Stimulated activated CD4-positive, alpha-beta T cell treated with anti-CD3 and anti-CD28 coated beads, Interleukin-1b, Interleukin-23, amount 100 ng/mL, for 48 hours (primary cell): ENCODE measurements around the gene MYO18B.
A peak's percentile ranks its signal among the peaks of the same experiment; 100 is the strongest.

Experiments
- DNase-seq: peaks from one replicate; pipeline ENCODE4 v3.0.0-alpha.2; 2020

MYO18B gene

GRCh38 chr22:25829808-25830777 is 88.1 kb downstream of the MYO18B start:
- DNase-seq, result no peak

GRCh38 chr22:25833091-25833490 is 91.1 kb downstream of the MYO18B start:
- no peak for DNase-seq

DNA sequence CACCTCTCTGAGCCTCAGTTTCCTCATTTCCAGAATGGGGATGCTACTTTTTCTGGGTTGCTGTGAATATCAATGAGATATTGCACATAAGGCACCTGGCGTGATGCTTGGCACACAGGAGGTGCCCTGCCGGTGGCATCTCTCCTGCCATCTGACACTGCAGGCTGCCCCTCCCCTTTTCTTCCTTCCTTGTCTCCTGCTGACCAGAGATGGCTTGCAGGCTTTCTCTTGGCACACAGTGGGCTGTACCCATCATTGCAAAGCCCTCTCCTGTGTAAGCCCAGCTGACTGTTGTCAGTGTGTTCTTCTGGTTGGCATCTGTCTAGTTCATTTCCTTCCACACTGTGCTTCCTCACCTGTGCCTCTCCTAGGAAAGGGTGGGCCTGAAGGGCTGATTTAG is 91.7 kb downstream of the MYO18B start:
- no peak for DNase-seq

GRCh38 chr22:25834490-25834889 is 92.5 kb downstream of the MYO18B start:
- no peak for DNase-seq

DNA sequence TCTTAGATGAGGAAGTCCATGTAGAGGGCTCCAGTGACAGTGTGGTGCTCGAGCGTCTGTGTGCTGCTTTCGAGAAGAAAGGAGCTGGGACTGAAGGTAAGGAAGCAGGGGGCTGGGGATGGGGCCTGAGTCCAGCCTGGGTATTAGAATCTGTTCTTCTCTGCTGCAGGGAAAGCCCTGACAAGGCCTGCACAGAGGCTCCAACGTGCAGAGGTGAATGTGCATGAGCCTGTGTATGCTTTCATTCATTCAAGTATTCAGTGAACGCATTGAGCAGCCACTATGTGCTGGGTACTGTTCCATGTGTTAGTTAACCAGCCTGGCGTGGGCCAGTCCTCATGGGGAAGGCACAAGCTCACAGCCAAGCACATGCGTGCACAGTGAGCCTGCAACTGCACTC is 93.4 kb downstream of the MYO18B start:
- DNase-seq, result no peak

DNA sequence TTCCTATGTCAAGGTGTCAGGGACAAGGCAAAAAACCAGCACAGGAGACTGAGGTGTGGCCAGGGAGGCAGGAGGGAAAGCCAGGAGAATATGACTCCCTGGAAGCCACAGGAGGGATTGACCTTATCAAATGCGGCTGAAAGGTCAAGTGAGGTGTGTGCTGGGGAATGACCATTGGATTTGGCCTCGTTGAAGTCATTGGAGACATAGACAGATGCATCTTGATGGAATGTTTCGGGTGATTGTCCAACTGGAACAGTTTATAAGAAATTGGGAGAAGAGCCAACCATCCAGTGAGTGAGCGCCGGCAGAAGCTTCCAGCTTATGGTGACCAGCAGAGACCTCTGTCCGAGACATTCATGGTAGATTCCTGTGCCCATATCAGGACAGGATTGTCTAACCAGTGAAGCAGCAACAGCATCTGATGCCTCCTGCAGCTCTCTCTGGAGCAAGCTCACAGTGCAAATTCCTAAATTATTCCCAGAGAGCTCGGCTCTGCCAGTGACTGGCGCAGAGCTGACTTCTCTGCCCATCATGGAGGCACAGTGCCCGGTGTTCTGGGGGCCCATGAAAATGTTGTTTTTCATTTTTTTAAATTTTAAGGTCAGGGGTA is 95.4 kb downstream of the MYO18B start:
- no peak for DNase-seq

DNA sequence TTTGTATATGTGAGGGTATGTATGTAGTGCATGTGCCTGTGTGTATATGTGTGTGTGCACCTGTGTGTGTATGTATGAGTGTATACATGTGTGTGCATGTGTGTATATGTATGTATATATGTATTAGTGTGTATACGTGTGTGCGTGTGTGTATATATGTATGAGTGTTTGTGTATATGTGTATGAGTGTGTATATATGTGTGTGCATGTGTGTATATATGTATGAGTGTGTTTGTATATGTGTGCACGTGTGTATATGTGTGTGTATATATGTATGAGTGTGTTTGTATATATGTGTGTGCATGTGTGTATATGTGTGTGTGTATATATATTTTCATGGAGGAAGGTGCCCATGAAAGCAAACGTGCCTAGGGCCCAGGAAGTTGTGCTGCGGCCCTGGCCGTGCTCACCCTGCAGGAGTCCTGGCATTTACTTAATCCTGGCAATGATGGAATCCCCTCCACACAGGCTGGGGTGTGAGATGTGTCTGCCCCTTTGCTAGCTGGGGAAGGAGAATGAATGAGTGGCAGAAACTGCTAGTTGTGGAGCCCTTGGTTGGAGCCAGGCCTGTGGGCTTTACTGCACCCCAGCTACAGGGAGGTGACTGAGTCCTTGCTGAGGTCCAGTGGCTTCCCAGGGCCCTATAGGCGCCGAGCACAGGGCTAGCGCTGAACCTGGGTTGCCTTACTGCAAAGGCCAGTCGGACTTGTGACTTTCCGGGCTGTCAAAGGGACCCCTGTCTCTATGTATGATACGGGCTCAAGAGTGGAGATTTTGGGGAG is 97.2 kb downstream of the MYO18B start:
- DNase-seq, result no peak

GRCh38 chr22:25839755-25840154 is 97.8 kb downstream of the MYO18B start:
- DNase-seq, result no peak

GRCh38 chr22:25840167-25840566 is 98.2 kb downstream of the MYO18B start:
- DNase-seq, result no peak

DNA sequence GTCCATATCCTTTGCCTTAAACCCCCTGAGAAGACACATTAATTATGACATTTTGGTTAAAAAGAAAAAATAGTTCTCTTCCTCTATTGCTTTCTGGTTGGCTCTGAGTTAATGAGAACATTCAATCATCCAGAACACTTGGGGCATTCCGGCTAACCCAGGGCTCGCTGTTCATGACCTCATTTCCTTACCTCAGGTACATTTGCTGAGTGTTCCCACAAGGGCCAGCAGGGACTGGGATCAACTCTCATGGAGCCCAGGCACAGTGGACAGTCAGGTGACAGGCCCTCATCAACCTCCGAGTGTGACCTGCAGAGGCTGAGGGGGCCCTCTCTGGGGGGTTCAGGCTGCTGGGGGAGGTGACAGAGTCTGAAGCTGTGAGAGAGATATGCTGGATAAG is 98.9 kb downstream of the MYO18B start:
- DNase-seq, result no peak

DNA sequence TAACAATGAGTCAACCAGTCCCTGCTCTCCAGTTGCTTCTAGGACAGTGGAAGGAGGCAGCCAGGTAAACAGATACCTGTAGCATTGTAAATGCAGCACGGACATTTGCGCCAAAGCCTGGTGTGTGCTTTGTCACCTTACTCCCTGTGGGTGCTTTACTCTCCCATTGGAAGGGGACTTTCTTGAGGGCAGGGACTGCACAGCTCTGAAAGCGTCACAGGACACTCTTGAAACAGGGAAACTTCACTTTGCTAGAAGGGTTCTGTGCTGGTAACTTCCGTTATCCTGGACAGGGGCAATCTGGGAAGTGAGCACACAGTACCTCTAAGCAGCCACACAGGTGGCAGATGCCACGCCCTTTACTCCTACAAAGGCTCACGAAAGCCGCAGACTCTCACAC is 99.8 kb downstream of the MYO18B start:
- no peak for DNase-seq

DNA sequence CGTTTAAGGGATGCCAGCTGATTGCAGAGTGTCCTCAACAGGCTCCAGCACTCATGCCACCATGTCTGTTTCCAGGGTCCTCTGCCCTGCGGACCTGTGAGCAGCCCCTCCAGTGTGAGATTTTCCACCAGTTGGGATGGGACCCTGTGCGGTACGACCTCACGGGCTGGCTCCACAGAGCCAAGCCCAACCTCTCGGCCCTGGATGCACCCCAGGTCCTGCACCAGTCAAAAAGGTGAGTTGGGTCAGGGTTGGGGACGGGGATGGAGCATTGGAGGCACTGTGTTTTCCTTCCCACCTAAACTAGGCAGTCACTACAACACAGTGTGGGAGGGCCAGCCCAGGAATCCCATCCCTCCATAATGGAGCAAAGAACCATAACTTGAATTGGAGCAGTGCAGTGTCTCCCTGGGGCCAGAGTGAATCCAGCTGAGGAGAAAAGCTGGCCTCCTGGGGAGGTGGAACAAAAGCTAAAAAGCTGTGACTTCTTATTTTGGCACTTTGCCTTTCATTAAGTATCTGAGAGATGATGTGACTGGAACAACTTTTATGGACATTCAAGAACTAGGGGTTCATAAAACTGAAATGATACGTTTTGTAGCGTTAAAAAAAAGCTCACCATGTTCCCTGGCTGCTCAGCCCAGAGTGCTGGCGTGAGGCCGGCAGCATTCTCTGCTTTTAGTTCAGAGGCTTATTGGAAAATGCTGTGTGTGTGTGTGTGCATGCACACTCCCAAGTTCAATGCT is 101.8 kb downstream of the MYO18B start:
- DNase-seq, result no peak

DNA sequence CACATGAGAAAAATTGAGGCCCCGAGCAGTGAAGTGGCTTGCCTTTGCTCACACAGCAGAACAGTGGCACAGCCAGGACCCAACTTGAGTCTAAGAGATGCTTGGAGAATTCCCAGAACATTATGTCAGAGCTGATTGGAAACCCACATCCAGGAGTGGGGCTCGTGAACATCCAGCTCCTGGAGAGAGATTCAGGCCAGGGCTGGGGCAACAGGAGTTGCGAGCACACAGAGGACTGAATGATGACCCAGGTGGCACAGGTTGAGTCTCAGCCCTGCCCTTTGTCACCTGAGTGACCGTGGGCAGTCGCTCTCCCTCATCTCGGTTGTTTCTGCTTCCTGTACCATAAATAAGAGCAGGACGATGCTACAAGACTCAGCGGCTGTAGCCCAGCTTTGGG is 102.6 kb downstream of the MYO18B start:
- no peak for DNase-seq

DNA sequence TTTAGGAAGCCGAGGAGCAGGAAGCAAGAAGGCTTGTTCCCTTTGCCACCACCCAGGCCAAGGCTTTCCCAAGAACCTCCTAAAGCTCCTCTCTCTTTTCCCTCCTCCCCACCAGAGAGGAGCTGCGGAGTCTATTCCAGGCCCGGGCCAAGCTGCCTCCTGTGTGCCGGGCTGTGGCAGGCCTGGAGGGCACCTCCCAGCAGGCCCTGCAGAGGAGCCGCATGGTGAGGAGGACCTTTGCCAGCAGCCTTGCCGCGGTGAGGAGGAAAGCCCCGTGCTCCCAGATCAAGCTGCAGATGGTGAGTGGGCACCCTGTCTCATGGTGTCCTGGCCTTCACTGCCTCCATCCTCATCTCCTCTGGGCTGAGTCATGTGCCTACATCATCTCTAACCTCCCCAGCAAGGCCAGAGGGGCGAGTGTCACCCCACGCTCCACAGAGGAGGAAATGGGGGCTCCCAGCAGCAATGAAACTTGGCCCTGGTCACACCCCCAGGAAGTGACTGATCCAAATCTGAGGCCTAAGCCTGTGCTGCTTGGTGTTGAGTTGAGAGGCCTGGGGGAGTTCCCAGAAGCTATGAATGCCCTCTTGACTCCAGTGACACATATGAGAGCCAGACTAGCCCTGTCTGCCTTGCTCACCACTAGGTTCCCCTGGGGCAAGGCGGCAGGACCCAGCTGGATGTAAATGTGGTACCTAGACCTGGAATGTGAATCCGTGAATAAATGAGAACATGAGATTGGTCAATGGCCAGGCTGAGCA is 104.2 kb downstream of the MYO18B start:
- peak; percentile 31 for DNase-seq

DNA sequence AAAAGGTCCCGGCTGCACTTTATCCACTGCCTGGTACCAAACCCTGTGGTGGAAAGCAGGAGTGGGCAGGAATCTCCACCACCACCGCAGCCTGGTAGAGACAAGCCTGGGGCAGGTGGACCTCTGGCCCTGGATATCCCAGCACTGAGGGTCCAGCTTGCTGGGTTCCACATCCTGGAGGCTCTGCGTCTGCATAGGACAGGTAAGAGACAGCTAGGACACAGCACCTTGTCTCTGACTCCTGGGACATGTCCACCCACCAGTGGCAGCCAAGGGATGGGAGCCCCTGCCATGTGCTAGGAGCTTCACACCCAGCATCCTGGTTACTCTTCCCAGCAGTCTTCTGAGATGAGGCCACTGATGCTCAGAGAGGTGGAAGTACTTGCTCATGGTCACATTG is 105.5 kb downstream of the MYO18B start:
- DNase-seq, result no peak

- DNase-seq, result no peak
These were observed 107.0 kb downstream of the MYO18B start for GRCh38 chr22:25848954-25849353.

DNA sequence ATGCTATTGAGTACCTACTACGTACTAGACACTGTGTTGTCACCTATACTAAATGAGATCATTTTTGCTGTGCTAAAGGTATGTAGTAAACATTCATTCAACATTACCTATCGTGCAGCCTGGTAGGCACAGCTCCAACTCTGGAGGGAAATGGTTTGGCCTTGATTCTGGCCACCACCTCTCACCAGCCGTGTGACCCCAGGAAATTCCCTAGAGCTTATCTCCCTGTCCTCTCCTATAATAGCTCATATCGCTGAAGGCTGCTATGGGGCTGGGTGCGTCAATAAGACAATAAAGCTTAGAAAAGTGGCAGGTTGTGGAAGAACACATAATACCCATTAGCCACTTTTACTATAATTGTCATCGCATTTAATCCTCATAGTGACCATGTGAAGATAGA is 107.5 kb downstream of the MYO18B start:
- DNase-seq, result no peak

- DNase-seq, result no peak
These were observed 110.2 kb downstream of the MYO18B start for GRCh38 chr22:25852223-25852622.

GRCh38 chr22:25853078-25853477 is 111.1 kb downstream of the MYO18B start:
- peak; percentile 17 for DNase-seq

DNA sequence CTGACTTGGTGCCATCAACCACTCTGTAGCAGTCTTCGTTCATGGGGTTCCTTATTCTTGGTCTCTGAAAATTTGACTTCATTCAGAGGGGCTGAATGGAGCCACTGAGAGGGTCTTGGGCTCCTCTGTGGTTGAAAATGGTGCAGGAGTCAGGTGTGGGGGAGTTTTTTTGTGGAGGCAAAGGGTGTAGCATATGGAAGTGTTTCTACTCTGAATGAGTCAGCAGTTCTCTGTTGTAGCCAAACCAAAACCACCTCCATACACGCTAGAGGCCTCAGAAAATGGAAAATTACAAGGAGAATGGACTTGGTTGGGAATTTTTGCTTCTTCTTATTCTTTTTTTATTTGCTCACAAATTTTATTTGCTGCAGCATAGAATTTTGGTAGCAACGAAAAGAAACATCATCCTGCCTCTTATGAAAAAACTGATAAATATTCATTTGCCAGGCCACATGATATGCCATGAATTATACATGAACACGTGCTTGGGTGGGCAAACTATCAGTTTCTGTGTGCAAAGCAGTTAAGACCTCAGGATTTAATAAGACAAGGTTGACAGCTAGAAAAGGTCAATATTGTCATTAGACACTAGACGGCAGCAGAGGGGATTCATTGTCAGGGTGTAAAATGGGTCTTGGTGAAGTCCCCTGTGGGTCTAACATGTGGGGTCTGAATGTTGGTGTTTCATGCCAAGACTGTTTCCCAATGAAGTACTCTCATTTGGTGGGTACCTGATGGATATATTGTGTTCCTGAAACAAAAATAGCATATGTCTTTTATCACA is 111.7 kb downstream of the MYO18B start:
- no peak for DNase-seq

GRCh38 chr22:25869771-25870170 is 127.8 kb downstream of the MYO18B start:
- DNase-seq, result no peak
